ENCODE data around the gene DLEC1.

DNA sequence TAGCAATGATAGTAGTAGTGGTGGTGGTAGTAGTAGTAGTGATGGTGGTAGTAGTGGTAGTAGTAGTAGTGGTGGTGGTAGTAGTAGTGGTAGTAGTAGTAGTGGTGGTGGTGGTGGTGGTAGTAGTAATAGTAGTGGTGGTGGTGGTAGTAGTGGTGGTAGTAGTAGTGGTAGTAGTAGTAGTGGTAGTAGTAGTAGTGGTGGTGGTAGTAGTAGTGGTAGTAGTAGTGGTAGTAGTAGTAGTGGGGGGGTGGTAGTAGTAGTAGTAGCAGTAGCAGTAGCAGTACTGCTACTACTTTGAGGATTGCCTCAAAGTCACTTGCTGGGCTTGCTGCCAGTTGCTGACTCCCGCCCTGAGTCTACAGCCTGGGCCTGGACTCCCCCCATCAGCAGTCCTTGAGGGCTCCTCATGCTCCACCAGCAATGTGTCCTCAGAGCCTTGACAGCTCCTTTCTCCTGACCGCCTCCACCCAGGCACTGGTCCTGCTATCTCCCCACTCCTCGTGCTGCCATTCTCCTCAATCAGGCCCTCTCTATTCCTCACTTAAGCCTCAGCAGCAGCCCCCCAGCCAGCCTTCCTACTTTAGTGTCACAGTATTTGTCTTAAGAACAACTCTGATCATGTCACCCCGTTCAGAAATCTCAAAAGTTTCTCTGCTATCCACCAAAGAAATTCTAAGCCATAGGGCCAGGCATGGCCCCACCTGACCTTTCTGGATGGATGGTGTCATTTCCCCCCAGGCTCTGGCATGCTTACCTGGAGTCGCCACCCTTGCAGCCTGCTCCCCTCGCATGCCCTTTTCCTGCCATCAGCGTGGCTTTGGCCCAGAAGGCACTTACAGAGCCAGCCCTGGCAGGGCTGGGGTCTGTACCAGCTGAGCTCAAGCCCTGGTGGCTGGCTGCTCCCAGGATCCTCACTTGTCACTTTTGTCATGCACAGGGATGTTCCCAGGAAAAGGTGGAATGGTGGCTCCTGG, 45.6 kb downstream of the DLEC1 start:
- TF ChIP-seq, protein P1, sequence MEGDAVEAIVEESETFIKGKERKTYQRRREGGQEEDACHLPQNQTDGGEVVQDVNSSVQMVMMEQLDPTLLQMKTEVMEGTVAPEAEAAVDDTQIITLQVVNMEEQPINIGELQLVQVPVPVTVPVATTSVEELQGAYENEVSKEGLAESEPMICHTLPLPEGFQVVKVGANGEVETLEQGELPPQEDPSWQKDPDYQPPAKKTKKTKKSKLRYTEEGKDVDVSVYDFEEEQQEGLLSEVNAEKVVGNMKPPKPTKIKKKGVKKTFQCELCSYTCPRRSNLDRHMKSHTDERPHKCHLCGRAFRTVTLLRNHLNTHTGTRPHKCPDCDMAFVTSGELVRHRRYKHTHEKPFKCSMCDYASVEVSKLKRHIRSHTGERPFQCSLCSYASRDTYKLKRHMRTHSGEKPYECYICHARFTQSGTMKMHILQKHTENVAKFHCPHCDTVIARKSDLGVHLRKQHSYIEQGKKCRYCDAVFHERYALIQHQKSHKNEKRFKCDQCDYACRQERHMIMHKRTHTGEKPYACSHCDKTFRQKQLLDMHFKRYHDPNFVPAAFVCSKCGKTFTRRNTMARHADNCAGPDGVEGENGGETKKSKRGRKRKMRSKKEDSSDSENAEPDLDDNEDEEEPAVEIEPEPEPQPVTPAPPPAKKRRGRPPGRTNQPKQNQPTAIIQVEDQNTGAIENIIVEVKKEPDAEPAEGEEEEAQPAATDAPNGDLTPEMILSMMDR (IDR thresholded peaks at IDR 0.05) = no peak
- TF ChIP-seq POLR2A (IDR thresholded peaks at IDR 0.05) = no peak

All from lower leg skin (tissue), 3 donors.